Activated CD8-positive, alpha-beta memory T cell treated with anti-CD3 and anti-CD28 coated beads, Interleukin-2, amount 50 U/mL, for 24 hours (primary cell): ENCODE results near the gene RANBP10.
"Not testable (repeated sequence)": the region's sequence is repeated elsewhere in the genome, so short reads cannot be mapped to it uniquely, and the experiment has no call there.

Source experiments
- DNase-seq: peaks from one replicate; pipeline ENCODE4 v3.0.0-alpha.2; 2020; ENCODE audit errors: extremely low read depth

Gene RANBP10

GRCh38 chr16:67714522-67714921 is 91.8 kb downstream of the RANBP10 start:
- no peak for DNase-seq

- no peak for DNase-seq
These were observed 92.6 kb downstream of the RANBP10 start for GRCh38 chr16:67713647-67714273.

GRCh38 chr16:67710607-67711006 is 95.8 kb downstream of the RANBP10 start:
- DNase-seq = no peak

GRCh38 chr16:67709050-67709449 is 97.3 kb downstream of the RANBP10 start:
- no peak for DNase-seq

GRCh38 chr16:67708368-67708771 is 98.0 kb downstream of the RANBP10 start:
- no peak for DNase-seq

- DNase-seq = no peak
These were observed 98.6 kb downstream of the RANBP10 start for GRCh38 chr16:67707790-67708189.

GRCh38 chr16:67707210-67707609 is 99.2 kb downstream of the RANBP10 start:
- no peak for DNase-seq

GRCh38 chr16:67704110-67704509 is 102.2 kb downstream of the RANBP10 start:
- DNase-seq = no peak

GRCh38 chr16:67703626-67704025 is 102.7 kb downstream of the RANBP10 start:
- DNase-seq = no peak

- no peak for DNase-seq
These were observed 104.2 kb downstream of the RANBP10 start for GRCh38 chr16:67702130-67702529.

- DNase-seq = no peak
These were observed 104.9 kb downstream of the RANBP10 start for GRCh38 chr16:67701420-67701819.

- no peak for DNase-seq
These were observed 107.1 kb downstream of the RANBP10 start for GRCh38 chr16:67699265-67699664.

- no peak for DNase-seq
These were observed 108.8 kb downstream of the RANBP10 start for GRCh38 chr16:67697422-67698185.

GRCh38 chr16:67694611-67695010 is 111.7 kb downstream of the RANBP10 start:
- no peak for DNase-seq

GRCh38 chr16:67693517-67694285 is 112.7 kb downstream of the RANBP10 start:
- not testable (repeated sequence) for DNase-seq

GRCh38 chr16:67685388-67686112 is 120.8 kb downstream of the RANBP10 start:
- no peak for DNase-seq

- no peak for DNase-seq
These were observed 122.6 kb downstream of the RANBP10 start for GRCh38 chr16:67683767-67684166.

- DNase-seq = no peak
These were observed 126.1 kb downstream of the RANBP10 start for GRCh38 chr16:67679935-67680897.

- DNase-seq = no peak
These were observed 127.9 kb downstream of the RANBP10 start for GRCh38 chr16:67678354-67679023.

GRCh38 chr16:67677712-67678111 is 128.6 kb downstream of the RANBP10 start:
- no peak for DNase-seq
